Parathyroid adenoma (tissue), 2 donors: Measurements from ENCODE around the gene FDXACB1.

Source experiments
- H2AFZ ChIP-seq: fragments of 300-600 bp; sonication (generic); one replicate; pipeline ENCODE4 v1.7.0; 2017; ENCODE audit warnings: antibody characterized with exemption, mild to moderate bottlenecking
- H3K27ac ChIP-seq: fragments of 300-600 bp; sonication (generic); one replicate; pipeline ENCODE4 v1.7.0; 2017
- H3K27me3 ChIP-seq: fragments of 300-600 bp; sonication (generic); one replicate; pipeline ENCODE4 v1.7.0; 2017; ENCODE audit warnings: low read length; ENCODE audit not compliant: control insufficient read depth, insufficient read depth
- H3K36me3 ChIP-seq: fragments of 300-600 bp; sonication (generic); one replicate; pipeline ENCODE4 v1.7.0; 2017; ENCODE audit warnings: low read length; ENCODE audit not compliant: control insufficient read depth, insufficient read depth
- H3K4me1 ChIP-seq: fragments of 300-600 bp; sonication (generic); one replicate; pipeline ENCODE4 v1.7.0; 2017; ENCODE audit warnings: control low read depth
- H3K4me2 ChIP-seq: fragments of 300-600 bp; sonication (generic); one replicate; pipeline ENCODE4 v1.7.0; 2017; ENCODE audit warnings: low read length
- H3K4me3 ChIP-seq: fragments of 300-600 bp; sonication (generic); one replicate; pipeline ENCODE4 v1.7.0; 2017; ENCODE audit warnings: low read depth, low read length
- H3K79me2 ChIP-seq: fragments of 300-600 bp; sonication (generic); one replicate; pipeline ENCODE4 v1.7.0; 2017; ENCODE audit warnings: control low read depth
- H3K9ac ChIP-seq: fragments of 300-600 bp; sonication (generic); one replicate; pipeline ENCODE4 v1.7.0; 2017; ENCODE audit warnings: mild to moderate bottlenecking
- H3K9me3 ChIP-seq: fragments of 300-600 bp; sonication (generic); one replicate; pipeline ENCODE4 v1.7.0; 2017; ENCODE audit warnings: low read length; ENCODE audit not compliant: control insufficient read depth
- TF ChIP-seq, protein P1 (sequence below): fragments of 300-600 bp; sonication (generic); IDR thresholded peaks from one replicate; pipeline ENCODE4 v1.7.0; 2017; ENCODE audit warnings: antibody characterized with exemption, mild to moderate bottlenecking
- donor health status: primary hyperparathyroidism.

Gene FDXACB1

DNA sequence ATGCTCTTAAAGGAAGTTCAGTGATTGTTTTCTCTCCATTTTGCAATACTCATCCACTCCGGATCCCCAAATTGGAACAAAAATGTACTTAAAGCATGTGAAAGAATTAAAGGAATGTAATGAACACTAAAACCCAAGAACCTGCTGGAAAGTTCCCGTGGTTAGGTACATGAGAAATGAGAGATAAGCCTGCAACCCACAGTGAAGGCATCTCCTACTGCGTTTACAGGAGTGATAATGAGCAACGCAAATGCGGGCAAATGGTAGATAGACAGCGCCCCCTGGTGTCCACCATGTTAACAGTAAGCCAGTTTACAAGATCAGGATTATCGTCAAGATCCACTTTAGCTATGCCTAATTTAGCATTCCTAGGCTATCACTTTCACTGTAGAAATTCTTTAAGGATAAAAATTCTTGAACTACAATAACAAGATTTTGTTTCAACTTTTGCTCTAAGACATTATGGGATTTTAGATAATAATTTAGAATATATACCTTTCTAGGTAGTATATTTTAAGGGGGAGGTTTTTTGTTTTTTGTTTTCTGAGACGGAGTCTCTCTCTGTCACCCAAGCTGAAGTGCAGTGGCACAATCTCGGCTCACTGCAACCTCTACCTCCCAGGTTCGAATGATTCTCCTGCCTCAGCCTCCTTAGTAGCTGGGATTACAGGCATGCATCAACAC lies 37.5 kb downstream of the FDXACB1 start:
- H2AFZ ChIP-seq: no peak overlapping the region
- no peak overlapping the region for H3K4me3 ChIP-seq
- H3K27me3 ChIP-seq: no peaks in the 10 kb centered on the region
- TF ChIP-seq, protein P1, sequence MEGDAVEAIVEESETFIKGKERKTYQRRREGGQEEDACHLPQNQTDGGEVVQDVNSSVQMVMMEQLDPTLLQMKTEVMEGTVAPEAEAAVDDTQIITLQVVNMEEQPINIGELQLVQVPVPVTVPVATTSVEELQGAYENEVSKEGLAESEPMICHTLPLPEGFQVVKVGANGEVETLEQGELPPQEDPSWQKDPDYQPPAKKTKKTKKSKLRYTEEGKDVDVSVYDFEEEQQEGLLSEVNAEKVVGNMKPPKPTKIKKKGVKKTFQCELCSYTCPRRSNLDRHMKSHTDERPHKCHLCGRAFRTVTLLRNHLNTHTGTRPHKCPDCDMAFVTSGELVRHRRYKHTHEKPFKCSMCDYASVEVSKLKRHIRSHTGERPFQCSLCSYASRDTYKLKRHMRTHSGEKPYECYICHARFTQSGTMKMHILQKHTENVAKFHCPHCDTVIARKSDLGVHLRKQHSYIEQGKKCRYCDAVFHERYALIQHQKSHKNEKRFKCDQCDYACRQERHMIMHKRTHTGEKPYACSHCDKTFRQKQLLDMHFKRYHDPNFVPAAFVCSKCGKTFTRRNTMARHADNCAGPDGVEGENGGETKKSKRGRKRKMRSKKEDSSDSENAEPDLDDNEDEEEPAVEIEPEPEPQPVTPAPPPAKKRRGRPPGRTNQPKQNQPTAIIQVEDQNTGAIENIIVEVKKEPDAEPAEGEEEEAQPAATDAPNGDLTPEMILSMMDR: peak; percentile 83
- H3K4me2 ChIP-seq: no peak overlapping the region
- no peaks in the 10 kb centered on the region for H3K4me1 ChIP-seq
- H3K36me3 ChIP-seq: no peaks in the 10 kb centered on the region
- H3K27ac ChIP-seq: no peak overlapping the region
- no peaks in the 10 kb centered on the region for H3K79me2 ChIP-seq
- H3K9ac ChIP-seq: no peak overlapping the region
- H3K9me3 ChIP-seq: no peaks in the 10 kb centered on the region

DNA sequence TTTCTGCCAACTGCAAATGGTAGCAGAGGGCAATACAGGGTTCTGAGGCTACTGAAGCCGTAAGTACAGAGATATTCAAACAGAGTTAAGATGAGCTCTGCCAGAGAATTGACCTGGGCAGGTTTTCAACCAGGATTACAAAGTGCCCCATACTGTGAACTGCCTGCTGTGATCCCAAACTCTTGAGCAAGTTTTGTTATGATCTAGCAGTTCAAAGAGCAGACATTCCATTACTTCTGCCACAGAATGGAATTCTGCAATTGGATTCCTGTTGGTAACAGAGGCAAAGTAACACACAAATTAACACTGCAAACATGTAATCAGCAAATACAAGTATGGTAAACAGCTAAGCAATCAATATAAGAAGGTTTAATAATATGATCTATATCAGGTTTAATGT lies 38.8 kb downstream of the FDXACB1 start:
- H3K9ac ChIP-seq: no peak overlapping the region

DNA sequence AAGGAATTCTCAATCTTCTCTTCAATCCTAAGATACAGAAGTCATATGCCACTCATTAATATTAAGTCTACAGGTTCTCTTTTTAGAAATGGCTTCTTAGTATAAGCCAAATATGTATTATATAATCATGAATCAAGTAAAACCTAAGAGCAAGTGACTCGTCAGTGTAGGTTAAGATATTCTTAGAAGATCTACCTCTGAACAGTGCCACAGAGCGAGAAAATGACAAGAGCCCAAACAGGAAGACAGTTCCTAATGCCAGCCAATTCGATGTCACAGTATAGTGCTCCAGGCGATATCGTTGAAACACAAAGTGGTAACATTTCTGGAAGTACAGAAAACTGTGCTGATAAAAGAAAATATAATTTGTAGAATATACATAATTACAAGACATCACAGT lies 40.9 kb downstream of the FDXACB1 start:
- Histone ChIP-seq H3K4me1 (no peaks in the 10 kb centered on the region), H3K36me3 (no peaks in the 10 kb centered on the region)

More for the DNA sequence above, 38.8 kb downstream of the FDXACB1 start:
- Histone ChIP-seq H3K27me3 (no peaks in the 10 kb centered on the region), H2AFZ (no peak overlapping the region), H3K4me2 (no peak overlapping the region), H3K9me3 (no peaks in the 10 kb centered on the region), H3K27ac (no peak overlapping the region), H3K36me3 (no peaks in the 10 kb centered on the region), H3K4me3 (no peak overlapping the region), H3K4me1 (no peaks in the 10 kb centered on the region), H3K79me2 (no peaks in the 10 kb centered on the region)
- TF ChIP-seq, protein P1: no peak

DNA sequence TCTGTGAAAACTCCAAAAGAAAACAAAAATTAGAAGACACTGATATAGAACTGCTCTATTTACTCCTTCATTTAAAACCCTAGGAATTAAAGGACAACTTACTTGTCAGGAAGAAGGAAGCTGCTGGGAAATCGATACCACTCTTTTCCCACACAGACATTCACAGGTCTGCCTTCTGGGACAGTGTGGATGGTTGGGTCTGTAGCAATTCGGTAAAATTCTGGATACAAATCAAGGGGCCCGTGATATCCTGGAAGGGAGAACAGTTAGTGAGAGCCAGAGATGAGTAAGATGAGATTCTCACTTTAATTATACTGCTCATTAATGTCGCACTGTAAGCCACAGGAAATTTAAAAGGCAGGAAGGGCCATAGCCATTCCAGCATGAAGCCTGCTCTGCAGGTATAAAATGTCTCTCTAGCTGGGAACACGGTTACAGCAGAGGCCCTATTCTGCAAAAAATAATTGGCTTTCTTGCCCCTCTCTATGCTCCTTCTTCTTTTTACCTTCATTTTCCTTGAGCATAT lies 41.5 kb downstream of the FDXACB1 start:
- no peak overlapping the region for H3K4me3 ChIP-seq
- no peaks in the 10 kb centered on the region for H3K36me3 ChIP-seq
- no peaks in the 10 kb centered on the region for H3K9me3 ChIP-seq
- TF ChIP-seq, protein P1: no peak
- H3K9ac ChIP-seq: no peak overlapping the region
- no peaks in the 10 kb centered on the region for H3K4me1 ChIP-seq
- no peaks in the 10 kb centered on the region for H3K27me3 ChIP-seq
- no peak overlapping the region for H3K4me2 ChIP-seq
- no peak overlapping the region for H3K27ac ChIP-seq
- no peak overlapping the region for H2AFZ ChIP-seq
- H3K79me2 ChIP-seq: no peaks in the 10 kb centered on the region

More for the DNA sequence above, 40.9 kb downstream of the FDXACB1 start:
- H3K9ac ChIP-seq: no peak overlapping the region
- H3K4me2 ChIP-seq: no peak overlapping the region
- TF ChIP-seq, protein P1: no peak
- H3K27me3 ChIP-seq: no peaks in the 10 kb centered on the region
- H3K79me2 ChIP-seq: no peaks in the 10 kb centered on the region
- no peak overlapping the region for H2AFZ ChIP-seq
- no peak overlapping the region for H3K4me3 ChIP-seq
- H3K9me3 ChIP-seq: no peaks in the 10 kb centered on the region
- H3K27ac ChIP-seq: no peak overlapping the region

DNA sequence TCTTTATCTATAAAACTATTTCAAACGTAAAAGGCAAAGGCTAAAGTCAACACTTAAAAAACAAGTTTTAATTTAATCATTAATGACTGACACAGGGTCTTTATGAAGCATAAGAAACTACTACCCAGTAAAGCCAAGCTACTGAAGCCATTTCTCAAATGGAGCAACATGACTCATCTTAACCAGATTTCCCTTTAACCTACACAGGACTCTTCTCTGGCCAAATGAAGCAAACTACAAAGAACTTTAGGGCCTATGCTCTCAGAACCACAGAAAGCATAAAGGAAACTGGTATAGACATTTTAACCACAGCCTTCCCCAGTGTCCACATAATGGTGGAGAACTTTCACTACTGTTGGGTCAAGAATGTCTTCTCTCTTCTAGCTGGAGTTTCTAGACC lies 42.2 kb downstream of the FDXACB1 start:
- H3K79me2 ChIP-seq: no peaks in the 10 kb centered on the region
- H3K36me3 ChIP-seq: no peaks in the 10 kb centered on the region
- H3K27ac ChIP-seq: no peak overlapping the region
- TF ChIP-seq, protein P1: no peak
- H3K9me3 ChIP-seq: no peaks in the 10 kb centered on the region
- H3K4me2 ChIP-seq: no peak overlapping the region
- H3K9ac ChIP-seq: no peak overlapping the region
- H3K4me3 ChIP-seq: no peak overlapping the region
- no peak overlapping the region for H2AFZ ChIP-seq
- no peaks in the 10 kb centered on the region for H3K27me3 ChIP-seq
- no peaks in the 10 kb centered on the region for H3K4me1 ChIP-seq
